LoVo (cell line): Measurements from ENCODE around the gene TMEM51.
A peak's percentile ranks its signal among the peaks of the same experiment; 100 is the strongest.
"Not testable (repeated sequence)": the region's sequence is repeated elsewhere in the genome, so short reads cannot be mapped to it uniquely, and the experiment has no call there.

Source experiments
- DNase-seq: peaks from one replicate; pipeline ENCODE4 v3.0.0-alpha.2; 2016; ENCODE audit warnings: low spot score

Gene TMEM51

GRCh38 chr1:15128077-15128476 lies 25.5 kb upstream of the TMEM51 start:
- no peak for DNase-seq

GRCh38 chr1:15128520-15129313 lies 24.8 kb upstream of the TMEM51 start:
- peak; percentile 68 for DNase-seq

- DNase-seq: no peak
These were observed 23.6 kb upstream of the TMEM51 start for GRCh38 chr1:15129944-15130343.

GRCh38 chr1:15130607-15131006 lies 22.9 kb upstream of the TMEM51 start:
- no peak for DNase-seq

GRCh38 chr1:15132965-15133364 lies 20.6 kb upstream of the TMEM51 start:
- DNase-seq: no peak

- DNase-seq: no peak
These were observed 19.3 kb upstream of the TMEM51 start for GRCh38 chr1:15134285-15134684.

- not testable (repeated sequence) for DNase-seq
These were observed 17.9 kb upstream of the TMEM51 start for GRCh38 chr1:15135604-15136003.

- no peak for DNase-seq
These were observed 15.7 kb upstream of the TMEM51 start for GRCh38 chr1:15137809-15138208.

GRCh38 chr1:15139654-15140350 lies 13.7 kb upstream of the TMEM51 start:
- no peak for DNase-seq

- DNase-seq: no peak
These were observed 11.5 kb upstream of the TMEM51 start for GRCh38 chr1:15141935-15142539.

GRCh38 chr1:15145327-15145726 lies 8.2 kb upstream of the TMEM51 start:
- no peak for DNase-seq

- DNase-seq: no peak
These were observed 7.3 kb upstream of the TMEM51 start for GRCh38 chr1:15146142-15146680.

- no peak for DNase-seq
These were observed 6.6 kb upstream of the TMEM51 start for GRCh38 chr1:15146971-15147376.

GRCh38 chr1:15148004-15148403 lies 5.5 kb upstream of the TMEM51 start:
- DNase-seq: no peak

GRCh38 chr1:15148475-15148874 lies 5.1 kb upstream of the TMEM51 start:
- DNase-seq: no peak

- DNase-seq: no peak
These were observed 4.6 kb upstream of the TMEM51 start for GRCh38 chr1:15148941-15149340.

- no peak for DNase-seq
These were observed 3.2 kb upstream of the TMEM51 start for GRCh38 chr1:15150376-15150775.

GRCh38 chr1:15151377-15151806 lies 2.2 kb upstream of the TMEM51 start:
- DNase-seq: no peak

- no peak for DNase-seq
These were observed 1.7 kb upstream of the TMEM51 start for GRCh38 chr1:15151871-15152270.

- DNase-seq: peak; percentile 86
These were observed 996 bp upstream of the TMEM51 start for GRCh38 chr1:15152318-15153183.

GRCh38 chr1:15153842-15154479 lies 414 bp downstream of the TMEM51 start:
- DNase-seq: peak; percentile 71
